ENCODE results near the gene UMODL1.

The UMODL1 gene

DNA sequence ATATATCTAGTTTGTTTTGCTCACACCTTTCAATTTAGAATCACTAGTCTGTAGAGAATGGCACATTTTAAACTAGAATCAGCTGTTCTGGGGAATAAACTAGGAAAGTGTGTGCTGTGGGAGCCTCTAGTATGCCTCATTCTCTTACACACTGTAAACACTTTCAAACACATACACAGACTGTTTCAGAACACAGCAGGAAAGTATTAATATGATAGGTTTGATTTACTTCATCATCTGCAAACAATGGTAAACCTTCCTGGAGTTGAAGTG lies 80.8 kb downstream of the UMODL1 start:
- ChIA-PET POLR2A (ENCODE audit: low non-redundant PET) (no interaction called here), CTCF (no interaction called here)
- H3K27ac ChIP-seq, result no peak overlapping the region
- DNase-seq (ENCODE audit: low spot score), result no peak
- no peak for TF ChIP-seq CTCF (conservative IDR thresholded peaks at IDR 0.05; ENCODE audit: low read depth)

GRCh38 chr21:42153046-42153686 lies 82.0 kb downstream of the UMODL1 start:
- no peak for TF ChIP-seq CTCF (conservative IDR thresholded peaks at IDR 0.05; ENCODE audit: low read depth)
- no peak for DNase-seq (ENCODE audit: low spot score)
- ChIA-PET POLR2A (ENCODE audit: low non-redundant PET) (no interaction called here), CTCF (interaction anchor here (0.8 kb wide), 1 partner anchor 198 kb away, joined by 6 read pairs; no protein-coding TSS in a partner anchor)
- H3K27ac ChIP-seq, result no peak overlapping the region

DNA sequence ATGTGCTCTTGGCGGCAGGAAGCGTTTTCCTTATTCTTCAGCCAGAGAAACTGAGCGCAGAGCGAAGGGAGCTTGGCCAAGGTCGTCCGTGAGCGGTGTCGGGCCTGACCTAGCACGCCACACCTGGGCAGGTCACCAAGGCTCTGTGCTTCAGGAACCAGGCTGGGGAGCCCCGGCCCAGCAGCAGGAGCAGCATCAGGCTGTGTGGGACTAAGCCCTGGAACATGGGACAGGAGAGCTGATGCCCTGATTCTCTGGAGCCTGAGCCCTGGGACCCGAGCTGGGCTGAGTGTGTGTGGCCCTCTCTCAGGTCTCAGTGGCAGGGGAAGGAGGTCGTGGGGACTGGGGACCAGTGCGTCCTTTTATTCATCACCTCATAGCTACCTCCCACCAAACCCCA lies 82.6 kb downstream of the UMODL1 start:
- ChIA-PET POLR2A (ENCODE audit: low non-redundant PET) (no interaction called here), CTCF (interaction anchor here (1.4 kb wide), 1 partner anchor 10 kb away, joined by 4 read pairs; no protein-coding TSS in a partner anchor)
- DNase-seq (ENCODE audit: low spot score), result no peak
- no peak overlapping the region for H3K27ac ChIP-seq
- TF ChIP-seq CTCF (conservative IDR thresholded peaks at IDR 0.05; ENCODE audit: low read depth), result no peak

- ChIA-PET CTCF (interaction anchor here (0.7 to 1.4 kb wide), 2 partner anchors 10 to 439 kb away, joined by 3 to 4 read pairs; no protein-coding TSS in a partner anchor), POLR2A (ENCODE audit: low non-redundant PET) (no interaction called here)
- TF ChIP-seq CTCF (conservative IDR thresholded peaks at IDR 0.05; ENCODE audit: low read depth), result no peak
- no peak for DNase-seq (ENCODE audit: low spot score)
- no peak overlapping the region for H3K27ac ChIP-seq
Observed at GRCh38 chr21:42154237-42155044, 83.3 kb downstream of the UMODL1 start.

- POLR2A ChIA-PET (ENCODE audit: low non-redundant PET), result no interaction called here
- no peak for DNase-seq (ENCODE audit: low spot score)
- CTCF ChIA-PET, result interaction anchor here (0.7 to 1.4 kb wide), 4 partner anchors 9 to 439 kb away, joined by 3 to 4 read pairs (median 3); no protein-coding TSS in a partner anchor
- no peak overlapping the region for H3K27ac ChIP-seq
- TF ChIP-seq CTCF (conservative IDR thresholded peaks at IDR 0.05; ENCODE audit: low read depth), result no peak
Observed at GRCh38 chr21:42155045-42155855, 84.1 kb downstream of the UMODL1 start.
